Nephron progenitor cell (in vitro differentiated cells): Measurements from ENCODE around the gene BFSP1.

Source experiments
- DNase-seq: peaks from one replicate; pipeline ENCODE4 v3.0.0; 2021
- H3K27ac Mint-ChIP-seq: 2 replicates; pipeline ENCODE4 v1.8.0; 2021; ENCODE audit warnings: mild to moderate bottlenecking, moderate library complexity, mixed read lengths
- H3K27me3 Mint-ChIP-seq: 2 replicates; pipeline ENCODE4 v1.8.0; 2021; ENCODE audit warnings: mild to moderate bottlenecking, low read depth, mixed read lengths; ENCODE audit not compliant: poor library complexity
- H3K36me3 Mint-ChIP-seq: 2 replicates; pipeline ENCODE4 v1.8.0; 2021; ENCODE audit warnings: low read depth, mixed read lengths
- H3K4me1 Mint-ChIP-seq: 2 replicates; pipeline ENCODE4 v1.8.0; 2021; ENCODE audit warnings: mixed read lengths
- H3K4me3 Mint-ChIP-seq: 2 replicates; pipeline ENCODE4 v1.8.0; 2021; ENCODE audit warnings: mild to moderate bottlenecking, moderate library complexity, mixed read lengths
- H3K9me3 Mint-ChIP-seq: 2 replicates; pipeline ENCODE4 v1.8.0; 2021; ENCODE audit warnings: mild to moderate bottlenecking, moderate library complexity, mixed read lengths
- CTCF ChIP-seq: fragments of 200-600 bp; sonication (generic); IDR thresholded peaks from 2 replicates; pipeline ENCODE4 v1.5.0; 2021; ENCODE audit warnings: antibody characterized with exemption

Gene BFSP1

GRCh38 chr20:17530716-17531664, at the start of gene BFSP1:
Gene BFSP1, minus strand, starts transcription at chr20:17531379. Its CDS starts 50 bp downstream, at chr20:17531329.
- peak within 1 kb of the TSS; percentile 90 for H3K4me3 Mint-ChIP-seq
- H3K27ac Mint-ChIP-seq: peak within 1 kb of the TSS; percentile 69
- peaks cover 19% of the 10 kb centered on the region for H3K27me3 Mint-ChIP-seq
- H3K9me3 Mint-ChIP-seq: no peaks in the 10 kb centered on the region
- TF ChIP-seq CTCF: no peak
- peaks cover 14% of the 10 kb centered on the region for H3K4me1 Mint-ChIP-seq
- H3K36me3 Mint-ChIP-seq: no peaks in the 10 kb centered on the region
- peak; percentile 74 for DNase-seq

DNA sequence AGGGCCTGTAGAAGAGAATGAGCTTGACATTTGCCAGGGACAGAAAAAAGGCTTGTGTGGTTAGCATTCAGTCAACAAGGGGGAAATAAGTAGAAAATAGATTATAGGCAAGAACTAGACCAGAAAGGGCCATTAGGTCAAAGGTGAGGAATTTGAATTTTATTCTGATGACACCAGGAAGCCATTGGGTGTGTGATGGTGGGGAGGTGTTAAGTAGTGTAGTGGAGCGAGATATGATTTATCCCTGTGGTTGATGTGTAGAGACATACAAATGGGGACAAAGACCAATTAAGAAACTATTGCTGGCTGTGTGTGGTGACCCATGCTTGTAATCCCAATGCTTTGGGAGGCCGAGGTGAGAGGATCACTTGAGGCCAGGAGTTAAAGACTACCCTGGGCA, 49.7 kb upstream of the BFSP1 start:
- Mint-ChIP-seq H3K27ac (no peak overlapping the region), H3K36me3 (peaks cover 32% of the 10 kb centered on the region), H3K27me3 (peaks cover 2% of the 10 kb centered on the region), H3K9me3 (no peaks in the 10 kb centered on the region), H3K4me1 (no peaks in the 10 kb centered on the region), H3K4me3 (no peak overlapping the region)
- DNase-seq: no peak
- TF ChIP-seq CTCF: no peak

DNA sequence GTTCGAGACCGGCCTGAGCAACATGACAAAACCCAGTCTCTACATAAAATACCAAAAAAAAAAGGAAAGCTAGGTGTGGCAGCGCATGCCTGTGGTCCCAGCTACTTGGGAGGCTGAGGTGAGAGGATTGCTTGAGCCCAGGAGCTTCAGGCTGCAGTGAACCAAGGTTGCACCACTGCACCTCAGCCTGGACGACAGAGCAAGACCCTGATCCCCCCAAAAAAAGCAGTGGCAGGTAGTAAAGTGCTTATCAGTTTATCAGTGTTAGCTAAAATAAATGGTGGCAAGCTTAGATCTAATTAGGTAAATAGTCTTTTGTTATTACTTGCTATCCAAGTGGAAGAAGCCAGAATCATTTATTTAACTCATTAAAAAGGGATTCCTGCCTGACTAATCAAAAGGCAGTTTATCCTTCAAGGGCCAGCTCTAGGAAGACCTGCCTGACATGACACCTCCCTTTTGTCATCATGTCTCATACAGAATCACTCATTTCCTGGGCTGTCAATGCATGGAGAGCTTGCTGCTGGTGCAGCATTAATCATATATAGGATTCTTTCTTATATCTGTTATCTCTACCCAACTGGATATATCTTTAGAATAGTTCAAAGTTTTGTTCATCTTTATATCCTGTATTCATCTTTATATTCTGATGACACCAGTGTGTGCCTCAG, 48.3 kb upstream of the BFSP1 start:
- Mint-ChIP-seq H3K9me3 (no peaks in the 10 kb centered on the region), H3K27me3 (peaks cover 2% of the 10 kb centered on the region), H3K4me3 (no peak overlapping the region), H3K4me1 (no peaks in the 10 kb centered on the region), H3K27ac (peak overlapping the region; percentile 18), H3K36me3 (peaks cover 34% of the 10 kb centered on the region)
- DNase-seq: no peak
- TF ChIP-seq CTCF: no peak

GRCh38 chr20:17576215-17576614, 45.0 kb upstream of the BFSP1 start:
- Mint-ChIP-seq H3K9me3 (no peaks in the 10 kb centered on the region), H3K4me3 (no peak overlapping the region), H3K36me3 (peaks cover 24% of the 10 kb centered on the region), H3K4me1 (peaks cover 32% of the 10 kb centered on the region), H3K27ac (no peak overlapping the region), H3K27me3 (peaks cover 2% of the 10 kb centered on the region)
- no peak for DNase-seq
- TF ChIP-seq CTCF: no peak

- no peaks in the 10 kb centered on the region for H3K27me3 Mint-ChIP-seq
- no peak overlapping the region for H3K27ac Mint-ChIP-seq
- peaks cover 42% of the 10 kb centered on the region for H3K4me1 Mint-ChIP-seq
- peaks cover 7% of the 10 kb centered on the region for H3K36me3 Mint-ChIP-seq
- H3K4me3 Mint-ChIP-seq: peak overlapping the region; percentile 28
- no peak for DNase-seq
- no peaks in the 10 kb centered on the region for H3K9me3 Mint-ChIP-seq
- TF ChIP-seq CTCF: no peak
These were observed 42.3 kb upstream of the BFSP1 start for GRCh38 chr20:17573463-17573862.
